CD4-positive, alpha-beta T cell treated with Interleukin-2 at 100 ng/mL for 4 hours (primary cell): ENCODE data around the gene UNC93A.
"Not testable (repeated sequence)": the region's sequence is repeated elsewhere in the genome, so short reads cannot be mapped to it uniquely, and the experiment has no call there.

Source experiments
- DNase-seq: peaks from one replicate; pipeline ENCODE4 v3.0.0-alpha.2; 2020; ENCODE audit warnings: low spot score

UNC93A gene

GRCh38 chr6:167309355-167310192 lies 18.5 kb downstream of the UNC93A start:
- not testable (repeated sequence) for DNase-seq

DNA sequence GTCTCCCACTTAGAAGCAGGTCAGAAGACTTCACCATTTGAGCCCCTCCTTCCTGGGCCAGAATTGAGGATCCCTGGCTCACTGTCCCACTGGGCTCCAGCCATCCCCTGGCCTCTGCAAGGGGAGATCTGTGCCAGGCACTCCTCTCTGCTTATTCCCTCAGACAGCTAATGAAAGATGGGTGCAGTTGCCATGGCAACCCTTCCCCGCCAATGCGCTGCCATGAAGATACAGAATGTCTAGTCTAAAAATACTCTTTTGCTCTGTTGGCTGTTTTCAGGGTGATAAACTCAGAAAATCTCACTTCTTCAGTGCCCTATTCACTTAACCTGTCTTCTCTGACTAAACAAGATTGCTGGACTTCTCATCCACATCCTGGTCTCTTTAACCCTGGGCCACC lies 20.2 kb downstream of the UNC93A start:
- DNase-seq, result no peak

- DNase-seq, result not testable (repeated sequence)
These were observed 20.6 kb downstream of the UNC93A start for GRCh38 chr6:167311691-167312090.

DNA sequence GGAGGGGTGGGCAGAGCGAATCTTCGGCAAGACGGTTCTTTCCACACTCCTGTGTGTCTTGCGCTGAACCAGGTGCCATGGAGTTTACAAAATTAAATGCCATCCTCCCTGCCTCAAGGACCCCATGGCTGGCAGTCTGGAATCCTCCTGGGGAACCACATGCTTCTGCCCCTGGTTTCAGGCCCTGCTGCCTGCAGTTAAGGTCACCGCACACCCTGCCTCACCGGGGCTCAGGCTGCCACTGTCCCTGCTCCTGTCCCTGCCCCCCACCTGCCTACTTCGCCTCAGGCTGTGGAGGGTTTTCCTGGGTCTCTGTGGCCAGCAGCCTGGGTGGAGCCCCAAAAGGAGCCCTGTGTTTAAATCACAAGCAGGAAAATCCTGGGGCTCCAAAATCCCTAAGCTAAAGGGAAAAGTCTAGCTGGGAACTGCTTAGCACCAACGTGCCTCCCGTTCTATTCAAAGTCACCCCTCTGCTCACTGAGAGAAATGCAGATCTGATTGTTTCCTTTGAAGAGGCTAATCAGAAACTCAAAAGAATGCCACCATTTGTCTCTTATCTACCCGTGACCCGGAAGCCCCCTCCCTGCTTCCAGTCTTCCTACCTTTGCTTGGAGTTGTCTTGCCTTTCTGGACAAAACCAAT lies 23.2 kb downstream of the UNC93A start:
- no peak for DNase-seq

- DNase-seq, result no peak
These were observed 26.1 kb downstream of the UNC93A start for GRCh38 chr6:167317172-167317571.

DNA sequence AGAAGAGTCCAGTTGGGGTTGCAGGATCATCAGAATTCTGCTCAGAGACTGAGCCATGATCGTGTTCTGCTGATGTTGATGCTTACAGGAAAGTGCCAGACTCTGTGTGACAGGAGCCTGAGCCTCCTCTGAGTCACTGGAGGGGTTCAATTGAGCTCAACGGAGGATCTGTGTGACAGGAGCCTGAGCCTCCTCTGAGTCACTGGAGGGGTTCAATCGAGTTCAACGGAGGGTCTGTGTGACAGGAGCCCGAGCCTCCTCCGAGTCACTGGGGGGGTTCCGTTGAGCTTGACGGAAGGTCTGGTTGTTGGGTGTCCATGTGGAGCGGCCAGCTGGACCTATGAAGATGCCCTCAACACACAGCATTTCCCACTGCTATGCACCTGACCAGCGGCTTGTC lies 27.2 kb downstream of the UNC93A start:
- not testable (repeated sequence) for DNase-seq

DNA sequence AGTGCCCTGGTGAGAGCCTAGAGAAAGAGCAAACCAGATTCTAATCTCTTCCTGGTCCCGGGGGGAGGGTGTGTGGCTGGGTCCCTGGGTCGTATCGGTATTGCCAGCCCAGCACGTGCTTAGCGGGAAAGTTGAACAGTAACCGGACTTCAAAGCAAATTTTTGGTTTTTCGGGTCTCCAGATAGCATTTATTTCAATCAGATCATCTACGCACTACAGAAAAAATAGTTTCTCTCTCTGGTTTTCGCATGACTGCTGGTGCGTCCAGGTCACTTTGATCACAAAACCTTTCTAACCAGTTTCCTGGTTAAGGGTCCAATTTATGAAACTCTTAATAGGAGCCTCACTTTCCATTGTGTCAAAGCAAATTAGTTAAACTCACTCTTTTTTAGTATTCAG lies 27.7 kb downstream of the UNC93A start:
- DNase-seq, result not testable (repeated sequence)

GRCh38 chr6:167319856-167320753 lies 29.0 kb downstream of the UNC93A start:
- DNase-seq, result not testable (repeated sequence)

GRCh38 chr6:167320754-167321056 lies 29.6 kb downstream of the UNC93A start:
- not testable (repeated sequence) for DNase-seq

- DNase-seq, result not testable (repeated sequence)
These were observed 30.1 kb downstream of the UNC93A start for GRCh38 chr6:167321185-167321584.

- DNase-seq, result no peak
These were observed 32.0 kb downstream of the UNC93A start for GRCh38 chr6:167323111-167323510.

- no peak for DNase-seq
These were observed 33.0 kb downstream of the UNC93A start for GRCh38 chr6:167324111-167324510.

DNA sequence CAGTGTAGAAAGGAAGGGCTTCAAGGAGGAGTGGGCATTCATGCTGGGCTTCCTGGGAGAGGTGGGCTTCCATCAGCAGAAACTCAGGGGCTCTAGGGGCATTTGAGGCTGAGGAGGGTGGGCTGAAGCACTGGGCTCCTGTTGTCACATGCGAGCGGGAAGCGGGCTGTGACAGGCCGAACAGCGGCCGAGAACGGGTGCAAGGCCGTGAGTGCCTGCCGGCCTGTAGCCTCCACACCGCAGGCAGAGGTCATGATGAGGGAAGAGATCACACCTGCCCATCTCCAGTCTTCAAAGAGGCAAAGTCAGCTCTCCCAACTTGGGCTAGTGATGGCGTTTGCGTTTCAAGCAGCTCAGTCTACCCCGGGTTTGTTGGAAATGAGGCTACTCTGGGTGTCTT lies 34.7 kb downstream of the UNC93A start:
- DNase-seq, result no peak

GRCh38 chr6:167327391-167327790 lies 36.3 kb downstream of the UNC93A start:
- DNase-seq, result no peak

GRCh38 chr6:167328086-167328485 lies 37.0 kb downstream of the UNC93A start:
- no peak for DNase-seq

DNA sequence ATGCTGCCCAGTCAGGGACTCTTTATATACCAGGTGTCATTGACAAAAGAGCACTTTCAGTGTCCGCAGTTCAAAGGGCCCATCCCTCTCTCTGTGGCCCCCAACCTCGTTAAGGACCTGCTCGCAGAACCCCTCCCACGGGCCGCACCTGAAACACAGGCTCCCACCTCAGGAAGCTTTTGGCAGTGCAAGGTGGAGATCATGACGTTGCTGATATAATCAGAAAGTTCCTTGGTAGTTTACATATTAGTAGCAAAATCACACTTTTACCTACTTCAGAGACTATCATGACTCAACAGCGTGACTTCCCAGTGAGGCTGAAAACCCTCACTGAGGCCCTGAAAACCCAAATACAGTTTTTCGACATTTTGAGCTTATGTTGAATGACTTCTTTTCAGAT lies 37.9 kb downstream of the UNC93A start:
- no peak for DNase-seq

GRCh38 chr6:167330750-167331149 lies 39.6 kb downstream of the UNC93A start:
- DNase-seq, result no peak

GRCh38 chr6:167331565-167331964 lies 40.5 kb downstream of the UNC93A start:
- DNase-seq, result no peak

- DNase-seq, result no peak
These were observed 45.9 kb downstream of the UNC93A start for GRCh38 chr6:167336844-167337630.

DNA sequence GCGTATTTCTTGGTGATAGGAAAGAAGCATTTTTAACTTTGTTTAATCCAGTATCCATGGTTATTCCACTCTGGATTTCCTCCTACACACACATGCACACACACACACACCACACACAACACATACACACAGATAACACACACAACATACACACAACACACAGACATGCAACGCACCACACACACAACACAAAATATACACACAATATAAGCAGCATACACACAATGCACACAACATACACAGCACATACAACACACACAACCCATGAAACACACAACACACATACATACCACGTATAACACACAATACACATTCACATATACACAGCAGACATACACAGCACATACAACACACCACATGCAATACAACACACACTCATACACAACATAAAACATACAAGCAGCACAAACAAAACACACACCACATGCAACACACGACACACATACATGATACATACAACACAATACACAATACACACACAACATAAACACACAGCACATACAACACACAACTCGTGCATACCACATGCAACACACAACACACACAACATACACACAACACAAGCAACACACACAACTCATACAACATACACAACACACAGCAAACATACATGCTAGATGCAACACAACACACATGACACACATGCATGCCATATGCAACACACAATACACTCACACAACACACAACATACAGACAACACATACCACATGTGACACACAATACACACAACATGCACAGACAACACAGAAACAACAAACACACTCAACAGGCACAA lies 46.7 kb downstream of the UNC93A start:
- DNase-seq, result no peak

GRCh38 chr6:167338541-167339117 lies 47.5 kb downstream of the UNC93A start:
- no peak for DNase-seq
